ENCODE data around the gene RERG. TPM values are rescaled to one million over a fixed set of nuclear protein-coding genes. Genes with fewer than 3 reads are reported as not detected.

Gene RERG
- total and polyA plus RNA-seq, 4 donors = 1.0 to 1.4 (median 1.1) TPM

- TF ChIP-seq NR2F2 (IDR thresholded peaks at IDR 0.05) = no peak
- no peak for TF ChIP-seq RAD21 (IDR thresholded peaks at IDR 0.05)
- no peak for TF ChIP-seq JUND (IDR thresholded peaks at IDR 0.05)
- no peak for TF ChIP-seq CTCF (IDR thresholded peaks at IDR 0.05; ENCODE audit: low read depth, low read length, missing input control)
- TF ChIP-seq, protein P1, sequence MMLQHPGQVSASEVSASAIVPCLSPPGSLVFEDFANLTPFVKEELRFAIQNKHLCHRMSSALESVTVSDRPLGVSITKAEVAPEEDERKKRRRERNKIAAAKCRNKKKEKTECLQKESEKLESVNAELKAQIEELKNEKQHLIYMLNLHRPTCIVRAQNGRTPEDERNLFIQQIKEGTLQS (IDR thresholded peaks at IDR 0.05) = no peak
- no peak for TF ChIP-seq SP1 (IDR thresholded peaks at IDR 0.05)
- no peak for TF ChIP-seq TAF1 (conservative IDR thresholded peaks at IDR 0.05)
These were observed 20.2 kb downstream of the RERG start (continued) for GRCh38 chr12:15201056-15201455.

GRCh38 chr12:15200641-15201040 lies 20.6 kb downstream of the RERG start:
- Histone ChIP-seq H3K4me3 (ENCODE audit: low read depth in 1 of 3, low read length in 3 of 3) (no peak overlapping the region), H3K4me1 (ENCODE audit: control insufficient read depth in 4 of 4, insufficient read depth in 4 of 4, low read length in 3 of 4) (no peaks in the 10 kb centered on the region), H3K9me3 (ENCODE audit: control insufficient read depth in 4 of 4, low read length in 3 of 4) (no peaks in the 10 kb centered on the region), H3K27ac (ENCODE audit: low read depth in 1 of 2, low read length in 2 of 2) (no peak overlapping the region), H3K27me3 (ENCODE audit: control insufficient read depth in 4 of 4, insufficient read depth in 4 of 4, low read length in 3 of 4) (no peaks in the 10 kb centered on the region), H3K9ac (ENCODE audit: low read depth in 1 of 2, low read length in 2 of 2) (no peak overlapping the region), H3K36me3 (ENCODE audit: control insufficient read depth in 4 of 4, insufficient read depth in 3 of 4, low read depth in 1 of 4, low read length in 3 of 4) (no peaks in the 10 kb centered on the region)
- 89% methylated on average over 2 of the region's 2 CpGs for WGBS
- TF ChIP-seq REST (IDR thresholded peaks at IDR 0.05) = no peak
- TF ChIP-seq, protein P1 (IDR thresholded peaks at IDR 0.05) = no peak
- TF ChIP-seq FOXA1 (IDR thresholded peaks at IDR 0.05) = no peak
- no peak for TF ChIP-seq HNF4A (conservative IDR thresholded peaks at IDR 0.05)
- no peak for TF ChIP-seq YY1 (IDR thresholded peaks at IDR 0.05)
- no peak for TF ChIP-seq JUND (IDR thresholded peaks at IDR 0.05)
- TF ChIP-seq EGR1 (IDR thresholded peaks at IDR 0.05; ENCODE audit: low read depth in 2 of 2) = no peak
- TF ChIP-seq NR2F2 (IDR thresholded peaks at IDR 0.05) = no peak
- no peak for TF ChIP-seq RAD21 (IDR thresholded peaks at IDR 0.05)
- DNase-seq (ENCODE audit: low spot score) = no peak

- Histone ChIP-seq H3K4me3 (ENCODE audit: low read depth in 1 of 3, low read length in 3 of 3) (no peak overlapping the region), H3K9me3 (ENCODE audit: control insufficient read depth in 4 of 4, low read length in 3 of 4) (no peaks in the 10 kb centered on the region), H3K27ac (ENCODE audit: low read depth in 1 of 2, low read length in 2 of 2) (no peak overlapping the region), H3K36me3 (ENCODE audit: control insufficient read depth in 4 of 4, insufficient read depth in 3 of 4, low read depth in 1 of 4, low read length in 3 of 4) (no peaks in the 10 kb centered on the region), H3K9ac (ENCODE audit: low read depth in 1 of 2, low read length in 2 of 2) (no peak overlapping the region), H3K27me3 (ENCODE audit: control insufficient read depth in 4 of 4, insufficient read depth in 4 of 4, low read length in 3 of 4) (no peaks in the 10 kb centered on the region), H3K4me1 (ENCODE audit: control insufficient read depth in 4 of 4, insufficient read depth in 4 of 4, low read length in 3 of 4) (no peaks in the 10 kb centered on the region)
- WGBS = 56% methylated on average over 2 of the region's 2 CpGs
- no peak for TF ChIP-seq EGR1 (IDR thresholded peaks at IDR 0.05; ENCODE audit: low read depth in 2 of 2)
- DNase-seq (ENCODE audit: low spot score) = no peak
These were observed 21.3 kb downstream of the RERG start for GRCh38 chr12:15199930-15200329.
